Measurements from ENCODE around the gene PAX7. TPM values are rescaled to one million over a fixed set of nuclear protein-coding genes. Genes with fewer than 3 reads are reported as not detected.

PAX7 gene
- total and polyA plus RNA-seq, 2 donors (not counting 3 experiments of a cell fraction or from before 2014, with no cell fraction given): not detected

DNA sequence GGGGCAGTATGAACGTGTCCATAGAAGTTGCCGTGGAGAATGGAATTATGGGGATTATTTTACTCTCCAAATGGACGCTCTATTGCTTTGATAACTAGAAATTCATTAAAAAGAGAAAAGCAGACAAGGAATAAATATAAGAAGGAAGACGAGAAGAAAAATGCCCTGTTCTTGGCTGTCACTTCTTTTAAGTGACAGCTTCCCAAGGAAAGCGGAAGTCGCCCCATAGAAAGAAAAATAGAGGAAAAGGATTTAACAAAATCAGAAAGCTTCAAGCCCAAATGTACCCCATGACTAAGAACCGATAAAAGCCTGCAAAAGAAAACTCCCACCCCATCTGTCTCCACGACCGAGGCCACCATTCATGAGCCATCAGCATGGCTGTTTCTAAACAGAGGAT lies 143.1 kb downstream of the PAX7 start:
- CTCF ChIA-PET: interaction anchor here (1.3 kb wide), 1 partner anchor 12 kb away, joined by 3 read pairs; no protein-coding TSS in a partner anchor

More for the DNA sequence above, 143.1 kb downstream of the PAX7 start:
- no TSS peak for BruUV-seq (replicated peaks)
- intact Hi-C loops (cut with micrococcal nuclease): no loop called here
- DNase-seq (ENCODE audit: low read depth, low spot score): no peak
- Histone ChIP-seq H3K27ac (ENCODE audit: insufficient read depth, low read depth, low read length) (no peak overlapping the region), H2AFZ (ENCODE audit: low read depth, low read length) (no peak overlapping the region), H3K4me2 (ENCODE audit: insufficient read depth, low read length) (no peak overlapping the region), H3K27me3 (ENCODE audit: control insufficient read depth in 2 of 2, insufficient read depth in 2 of 2, low read length in 2 of 2) (no peaks in the 10 kb centered on the region), H4K20me1 (replicated peaks; ENCODE audit: control insufficient read depth, extremely low read depth, insufficient read depth, low read length) (no peaks in the 10 kb centered on the region), H3K4me1 (ENCODE audit: control insufficient read depth, extremely low read depth, insufficient read depth, low read length) (no peaks in the 10 kb centered on the region), H3K4me3 (replicated peaks in 1 of 3; ENCODE audit: insufficient read depth in 1 of 3, low read depth in 1 of 3, low read length in 3 of 3) (no peak overlapping the region), H3K9me1 (replicated peaks; ENCODE audit: control insufficient read depth, extremely low read depth, insufficient read depth, low read length) (no peaks in the 10 kb centered on the region), H3K79me2 (ENCODE audit: control insufficient read depth, insufficient read depth, low read length) (no peaks in the 10 kb centered on the region), H3K9me3 (replicated peaks; ENCODE audit: control insufficient read depth, insufficient read depth, low read length) (no peaks in the 10 kb centered on the region), H3K36me3 (ENCODE audit: control insufficient read depth in 2 of 2, extremely low read depth in 1 of 2, insufficient read depth in 2 of 2, low read length in 2 of 2) (no peaks in the 10 kb centered on the region), H3K9ac (replicated peaks; ENCODE audit: extremely low read depth, insufficient read depth, low read length) (no peak overlapping the region)
- FAIRE-seq: no peak
- POLR2A ChIA-PET: no interaction called here
- dilution Hi-C loops (cut with MboI; ENCODE audit: extremely low pct_ligation_motif_present, low sequenced_read_pairs): no loop called here
- TF ChIP-seq GATA2 (IDR thresholded peaks at IDR 0.05; ENCODE audit: insufficient read depth, insufficient read length, low read depth, low read length) (no peak), EZH2 (IDR thresholded peaks at IDR 0.05; ENCODE audit: borderline replicate concordance, low read depth, low read length, severe bottlenecking) (no peak), POLR2A (IDR thresholded peaks at IDR 0.05; ENCODE audit: low read depth, low read length) (no peak), FOS (IDR thresholded peaks at IDR 0.05; ENCODE audit: borderline replicate concordance, insufficient read depth, low read length) (no peak), JUN (IDR thresholded peaks at IDR 0.05; ENCODE audit: borderline replicate concordance, insufficient read depth, insufficient read length, low read depth) (no peak), MYC (IDR thresholded peaks at IDR 0.05; ENCODE audit: low read depth, low read length) (no peak), POLR2AphosphoS5 (IDR thresholded peaks at IDR 0.05; ENCODE audit: insufficient read depth, low read depth, low read length) (no peak)
- TF ChIP-seq, protein P1, sequence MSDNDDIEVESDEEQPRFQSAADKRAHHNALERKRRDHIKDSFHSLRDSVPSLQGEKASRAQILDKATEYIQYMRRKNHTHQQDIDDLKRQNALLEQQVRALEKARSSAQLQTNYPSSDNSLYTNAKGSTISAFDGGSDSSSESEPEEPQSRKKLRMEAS (IDR thresholded peaks at IDR 0.05; ENCODE audit: insufficient read depth, insufficient read length): no peak
- TF ChIP-seq, protein P2, sequence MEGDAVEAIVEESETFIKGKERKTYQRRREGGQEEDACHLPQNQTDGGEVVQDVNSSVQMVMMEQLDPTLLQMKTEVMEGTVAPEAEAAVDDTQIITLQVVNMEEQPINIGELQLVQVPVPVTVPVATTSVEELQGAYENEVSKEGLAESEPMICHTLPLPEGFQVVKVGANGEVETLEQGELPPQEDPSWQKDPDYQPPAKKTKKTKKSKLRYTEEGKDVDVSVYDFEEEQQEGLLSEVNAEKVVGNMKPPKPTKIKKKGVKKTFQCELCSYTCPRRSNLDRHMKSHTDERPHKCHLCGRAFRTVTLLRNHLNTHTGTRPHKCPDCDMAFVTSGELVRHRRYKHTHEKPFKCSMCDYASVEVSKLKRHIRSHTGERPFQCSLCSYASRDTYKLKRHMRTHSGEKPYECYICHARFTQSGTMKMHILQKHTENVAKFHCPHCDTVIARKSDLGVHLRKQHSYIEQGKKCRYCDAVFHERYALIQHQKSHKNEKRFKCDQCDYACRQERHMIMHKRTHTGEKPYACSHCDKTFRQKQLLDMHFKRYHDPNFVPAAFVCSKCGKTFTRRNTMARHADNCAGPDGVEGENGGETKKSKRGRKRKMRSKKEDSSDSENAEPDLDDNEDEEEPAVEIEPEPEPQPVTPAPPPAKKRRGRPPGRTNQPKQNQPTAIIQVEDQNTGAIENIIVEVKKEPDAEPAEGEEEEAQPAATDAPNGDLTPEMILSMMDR (IDR thresholded peaks at IDR 0.05; ENCODE audit: extremely low read depth in 1 of 2, insufficient read depth in 1 of 2, low read depth in 1 of 2, low read length in 2 of 2): no peak
